ENCODE data around the gene ICE2.

Gene ICE2

DNA sequence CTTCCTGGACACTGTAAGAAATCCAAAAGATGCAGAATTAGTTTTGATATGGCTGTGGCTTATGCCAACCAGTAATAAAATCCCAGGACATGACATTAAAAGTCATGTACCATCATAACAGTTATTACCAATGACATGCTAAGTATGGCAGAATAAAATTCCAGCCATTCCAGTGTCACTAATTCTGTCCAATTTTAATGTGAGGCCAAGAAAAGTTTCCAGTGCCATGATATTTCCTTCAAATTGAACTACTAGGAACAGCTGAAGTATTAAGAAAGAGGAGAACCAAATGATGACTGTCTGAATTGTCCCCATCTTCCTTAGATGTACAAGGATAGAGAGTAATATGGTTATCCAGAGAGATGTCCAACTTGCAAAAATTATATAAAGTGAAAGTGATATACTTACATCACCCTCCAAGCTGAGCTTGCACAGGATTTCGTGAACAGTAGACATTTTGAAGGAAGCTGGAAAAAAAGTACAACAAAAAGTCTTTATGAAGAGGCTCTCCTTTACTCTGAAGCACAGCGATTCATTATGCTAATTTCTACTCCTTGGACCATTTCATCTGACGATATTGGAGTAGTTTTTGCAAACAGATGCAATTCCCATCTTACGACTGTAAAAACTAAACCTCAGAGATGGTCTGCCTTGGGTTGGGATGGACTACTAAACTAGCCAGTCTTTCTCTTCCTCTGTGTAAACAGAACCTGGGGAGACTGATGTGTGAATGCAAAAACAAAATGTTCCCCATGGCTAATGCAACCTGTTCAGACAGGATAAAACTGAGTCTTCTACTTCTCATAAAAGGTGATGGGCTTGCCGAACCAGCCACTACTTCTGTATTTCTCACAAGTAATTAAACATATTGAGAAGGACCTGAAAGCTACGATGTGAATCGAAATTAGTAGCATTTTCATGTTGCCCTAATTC lies 93.1 kb downstream of the ICE2 start:
- DNase-seq: no peak

DNA sequence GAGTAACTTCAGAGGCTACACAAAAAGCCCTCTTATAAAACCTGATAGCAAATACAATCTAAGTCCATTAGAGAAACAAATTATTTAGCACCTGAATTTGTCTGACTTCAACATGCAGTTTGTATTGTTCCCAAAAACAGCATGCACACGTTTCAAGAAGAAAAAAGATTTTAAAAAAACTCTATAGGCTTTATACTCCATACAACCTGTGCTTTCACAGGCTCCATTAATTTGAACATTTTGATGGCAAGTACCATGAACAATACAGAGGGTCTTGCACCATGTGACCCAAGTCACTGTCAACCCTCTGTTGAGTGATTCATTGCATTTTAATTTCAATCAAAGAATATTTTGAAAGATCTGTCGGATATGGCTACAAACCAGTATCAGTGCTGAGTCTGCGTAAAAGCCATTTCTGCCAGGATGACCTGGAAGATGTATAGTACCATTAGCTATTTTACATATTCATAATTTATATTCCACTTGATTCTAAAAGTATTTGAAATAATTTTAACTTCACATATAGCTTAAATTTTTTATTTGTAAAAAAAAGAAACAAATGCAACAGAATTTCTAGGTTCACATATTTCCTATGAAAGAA lies 94.3 kb downstream of the ICE2 start:
- DNase-seq: no peak

DNA sequence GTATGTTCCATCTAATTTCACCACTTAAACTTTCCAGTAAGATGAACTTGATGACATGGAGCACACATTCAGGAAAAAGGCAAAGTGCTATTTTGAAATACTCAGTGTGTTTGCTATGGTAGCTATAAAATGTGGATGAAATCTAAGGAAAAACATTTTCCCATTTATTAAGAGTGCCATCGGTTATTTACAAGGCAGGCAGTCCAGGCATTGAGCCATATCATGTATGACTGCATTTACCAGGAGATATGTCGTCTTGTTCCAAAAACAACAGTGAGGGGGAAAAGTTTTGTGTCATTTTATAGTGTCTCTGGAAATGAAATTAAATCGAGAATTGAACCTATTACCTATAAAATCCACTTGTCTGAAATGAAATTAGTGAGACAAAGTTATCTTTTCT lies 94.9 kb downstream of the ICE2 start:
- no peak for DNase-seq

DNA sequence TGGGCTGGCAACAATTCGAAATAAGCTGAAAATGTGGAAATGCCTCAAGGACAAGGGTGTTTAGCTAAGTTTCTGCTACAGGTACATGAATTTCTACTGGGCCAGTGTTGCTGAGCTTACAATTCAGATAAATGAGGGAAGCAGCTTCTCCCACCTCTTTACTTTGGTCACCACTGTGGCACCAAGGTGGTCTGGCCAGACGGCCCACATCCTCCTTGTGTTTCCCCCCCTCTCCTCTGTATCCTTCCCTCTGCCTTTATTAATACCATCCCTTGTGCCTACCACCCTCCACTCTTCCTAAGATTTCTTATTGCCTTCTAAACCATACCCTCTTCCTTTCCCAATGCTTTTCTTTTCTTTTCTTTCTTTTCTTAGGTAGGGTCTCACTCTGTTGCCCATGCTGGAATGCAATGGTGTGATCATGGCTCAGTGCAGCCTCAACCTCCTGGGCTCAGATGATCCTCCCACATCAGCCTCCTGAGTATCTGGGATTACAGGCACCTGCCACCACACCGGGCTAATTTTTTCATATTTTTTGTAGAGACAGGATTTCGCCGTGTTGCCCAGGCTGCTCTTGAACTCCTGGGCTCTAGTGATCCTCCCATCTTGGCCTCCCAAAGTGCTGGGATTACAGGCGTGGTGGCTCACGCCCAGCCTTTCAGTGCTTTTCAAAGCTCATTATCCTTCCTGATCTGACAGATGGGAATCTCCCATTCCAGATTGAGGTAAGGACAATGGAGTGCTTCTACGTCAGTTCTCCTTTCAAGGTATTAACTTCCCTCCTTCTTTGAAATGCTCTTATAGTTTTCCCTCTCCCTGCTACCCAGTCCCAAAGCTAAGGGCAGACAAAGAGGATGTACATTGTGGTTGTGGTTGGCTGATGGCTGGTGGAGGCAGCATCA lies 95.9 kb downstream of the ICE2 start:
- no peak for DNase-seq

DNA sequence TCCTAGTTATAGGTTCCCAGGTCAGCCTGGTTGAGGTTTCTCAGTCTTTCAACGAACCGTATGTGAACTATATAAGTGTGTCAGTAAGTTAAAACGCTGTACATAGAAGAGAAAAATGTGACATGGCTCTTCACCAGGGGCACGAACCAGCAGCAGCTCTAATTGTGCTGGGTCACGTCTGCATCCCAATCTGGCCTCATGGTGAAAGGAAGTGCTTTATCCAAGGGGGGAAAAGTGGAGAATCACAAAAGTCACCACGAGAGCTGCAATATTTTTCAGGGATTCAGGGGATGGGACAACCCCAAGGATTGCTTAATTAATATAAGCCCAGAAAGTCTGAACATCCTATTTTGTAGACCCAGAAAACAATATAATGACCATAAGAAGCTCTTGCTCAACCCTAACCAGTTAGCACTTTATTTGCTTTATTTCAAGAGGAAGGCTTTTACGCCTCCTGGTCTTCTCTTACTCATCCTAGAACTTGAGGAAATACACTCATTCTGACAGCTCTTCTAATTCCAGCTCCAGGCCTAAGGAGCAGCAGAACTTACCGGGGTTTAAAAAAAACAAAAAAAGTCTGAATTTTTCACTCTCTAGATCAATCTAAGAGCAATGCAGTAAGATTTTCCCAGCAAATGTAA lies 97.7 kb downstream of the ICE2 start:
- DNase-seq: no peak

DNA sequence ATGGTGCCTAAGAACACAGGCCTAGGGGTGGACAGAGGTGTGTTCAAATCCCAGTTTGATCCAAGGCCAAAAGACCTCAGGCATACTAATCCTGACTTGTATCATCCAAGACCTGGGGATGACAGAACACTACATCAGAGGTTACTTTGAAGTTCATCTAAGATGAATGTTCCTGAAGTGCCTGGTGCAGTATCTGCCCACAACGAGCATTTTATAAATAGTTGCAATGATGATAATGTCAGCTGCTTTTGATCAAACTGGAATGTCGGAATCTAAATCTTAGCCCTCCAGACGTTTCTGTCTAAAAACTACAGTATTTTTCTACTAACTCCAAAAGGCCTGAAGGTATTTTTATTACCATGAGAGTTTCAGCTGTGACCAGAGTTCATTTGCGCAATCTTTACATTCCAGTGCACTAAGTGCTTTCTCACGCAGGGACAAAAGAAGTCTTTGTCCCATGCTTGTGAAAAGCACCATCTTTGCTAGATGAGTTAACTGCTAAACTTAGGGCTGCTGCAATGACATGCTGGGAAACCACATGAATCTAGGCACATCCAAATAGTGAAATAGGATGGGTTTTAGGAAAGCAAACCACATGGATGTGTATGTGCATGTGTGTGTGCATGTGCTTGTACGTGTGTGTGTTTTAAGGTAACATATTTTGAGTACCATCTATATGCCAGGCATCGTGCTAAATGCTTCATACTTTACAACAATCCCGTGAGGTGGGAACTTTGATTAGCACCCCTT lies 99.2 kb downstream of the ICE2 start:
- no peak for DNase-seq

DNA sequence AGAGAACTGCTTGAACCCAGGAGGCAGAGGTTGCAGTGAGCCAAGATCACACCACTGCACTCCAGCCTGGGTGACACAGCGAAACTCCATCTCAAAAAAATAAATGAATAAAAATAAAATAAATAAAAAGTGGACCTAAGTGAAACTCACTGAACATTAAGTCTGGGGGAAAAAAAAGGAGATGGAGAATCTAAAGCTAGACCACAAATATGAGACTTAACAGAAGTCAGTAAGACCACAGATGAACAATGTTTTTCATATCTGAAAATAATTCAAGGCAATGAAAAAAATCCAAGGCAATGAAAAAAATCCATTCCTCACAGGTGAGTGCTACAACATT lies 99.8 kb downstream of the ICE2 start:
- DNase-seq: no peak

DNA sequence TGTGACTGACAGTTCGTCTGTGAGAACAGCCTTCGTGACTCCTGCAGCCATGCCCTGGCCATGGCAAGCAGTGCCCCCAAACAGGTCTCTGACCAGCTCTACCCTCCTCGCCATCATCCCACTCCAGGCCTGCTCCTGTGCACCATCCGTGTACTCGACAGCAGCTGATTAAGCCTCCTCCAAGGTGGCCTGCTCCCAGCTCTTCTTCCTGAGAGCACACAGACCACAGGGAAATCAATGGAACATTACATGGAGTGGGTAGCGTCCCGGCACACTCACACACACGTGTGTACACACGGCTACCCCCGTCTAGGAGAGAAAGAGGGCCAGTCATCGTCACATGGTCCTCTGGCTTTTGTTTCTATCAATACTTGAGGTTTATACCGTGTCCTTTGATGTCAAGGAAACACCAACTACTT lies 102.3 kb downstream of the ICE2 start:
- DNase-seq: no peak

DNA sequence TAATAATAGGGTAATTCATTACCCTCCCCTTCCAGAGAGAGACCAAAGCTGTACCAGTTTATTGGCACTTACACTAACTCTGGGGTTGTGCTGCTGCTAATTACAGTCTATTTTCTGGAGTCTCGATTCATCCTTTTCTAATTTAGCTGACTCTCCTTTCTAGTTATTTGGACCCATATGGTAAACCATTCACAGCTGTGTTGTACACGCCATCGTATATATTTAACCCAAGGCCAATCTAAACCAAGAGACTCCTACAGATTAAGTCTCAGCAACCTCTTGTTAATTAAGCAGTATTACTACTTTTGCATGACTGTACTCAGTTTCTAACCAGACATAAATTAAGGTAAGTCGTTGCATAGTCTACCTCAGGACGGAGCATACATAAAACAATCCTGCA lies 103.6 kb downstream of the ICE2 start:
- no peak for DNase-seq

DNA sequence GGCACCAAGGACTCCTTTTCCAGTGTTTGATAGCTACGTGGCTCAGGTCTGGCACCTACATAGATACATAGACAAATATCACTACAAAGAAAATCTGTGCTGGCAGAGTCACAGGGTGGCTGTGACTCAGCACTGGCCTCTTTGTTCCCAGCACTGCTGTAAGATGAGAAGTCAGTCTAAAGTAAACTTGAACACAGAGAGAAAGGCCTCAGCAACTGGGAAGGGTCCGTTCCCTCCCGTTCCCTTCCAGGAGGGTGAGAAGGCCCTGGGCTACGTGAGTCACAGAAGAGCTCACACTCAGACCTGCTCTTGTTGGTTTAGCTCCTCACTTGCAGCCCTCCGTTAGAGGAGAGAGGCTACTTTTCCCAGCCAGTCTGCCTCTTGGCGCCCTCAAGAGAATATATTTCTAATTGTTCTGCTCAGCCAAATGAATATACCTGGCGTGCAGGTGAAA lies 104.3 kb downstream of the ICE2 start:
- no peak for DNase-seq

DNA sequence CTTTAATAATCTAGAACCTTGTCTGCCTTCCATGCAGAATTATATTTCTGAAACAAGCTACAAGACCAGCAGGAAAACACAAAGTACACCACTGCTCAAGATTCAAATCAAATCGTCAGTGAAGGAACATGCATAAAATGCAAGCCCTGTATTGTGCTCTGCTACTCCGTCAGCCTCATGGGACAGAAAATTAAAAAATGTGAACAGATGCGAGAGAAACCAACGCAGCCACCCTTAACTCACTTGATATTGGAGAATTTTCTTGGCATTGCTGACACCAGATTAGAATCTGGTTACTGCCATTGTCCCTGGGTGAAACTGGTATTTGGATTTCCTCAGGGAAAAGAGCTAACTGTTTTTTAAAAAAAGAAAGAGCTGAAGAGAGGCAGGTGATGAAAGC lies 104.7 kb downstream of the ICE2 start:
- no peak for DNase-seq

DNA sequence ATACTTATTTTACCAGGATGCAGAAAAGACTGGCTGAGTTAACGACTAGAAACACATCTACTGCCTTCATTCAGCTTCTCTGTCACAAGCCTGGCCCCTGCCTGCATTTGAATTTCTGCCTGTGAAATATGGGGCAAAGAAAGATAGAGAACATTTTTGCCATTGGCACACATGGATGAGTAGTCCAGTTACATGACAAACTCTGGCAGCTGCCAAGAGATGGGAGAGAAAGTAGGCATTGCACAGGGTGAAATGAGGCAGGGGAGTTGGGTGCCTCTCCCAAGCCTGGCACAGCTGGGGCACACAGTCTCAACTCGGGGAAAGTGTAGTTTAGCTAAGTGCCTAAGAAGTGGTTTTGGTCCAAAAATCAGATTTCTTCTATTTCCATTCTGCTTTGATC lies 105.2 kb downstream of the ICE2 start:
- DNase-seq: no peak

DNA sequence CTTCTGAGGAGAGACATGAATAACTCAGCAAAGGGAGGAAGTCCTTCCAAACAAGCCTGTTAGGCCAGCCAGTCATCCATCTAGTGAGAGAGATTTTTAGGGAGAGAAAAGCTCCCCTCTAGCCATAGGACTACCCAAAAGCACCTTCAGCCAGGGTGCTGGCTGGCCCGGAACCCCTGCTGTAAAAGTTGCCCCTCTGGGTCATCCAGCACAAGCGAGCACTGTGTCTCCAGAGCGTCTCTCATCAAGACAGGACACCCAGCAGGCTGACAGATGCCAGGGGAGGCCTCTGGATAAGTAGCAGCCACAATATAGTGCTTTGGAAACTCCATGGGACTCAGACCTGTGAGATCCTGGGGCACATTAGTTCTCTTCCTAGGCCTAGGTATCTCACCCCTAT lies 105.6 kb downstream of the ICE2 start:
- no peak for DNase-seq

DNA sequence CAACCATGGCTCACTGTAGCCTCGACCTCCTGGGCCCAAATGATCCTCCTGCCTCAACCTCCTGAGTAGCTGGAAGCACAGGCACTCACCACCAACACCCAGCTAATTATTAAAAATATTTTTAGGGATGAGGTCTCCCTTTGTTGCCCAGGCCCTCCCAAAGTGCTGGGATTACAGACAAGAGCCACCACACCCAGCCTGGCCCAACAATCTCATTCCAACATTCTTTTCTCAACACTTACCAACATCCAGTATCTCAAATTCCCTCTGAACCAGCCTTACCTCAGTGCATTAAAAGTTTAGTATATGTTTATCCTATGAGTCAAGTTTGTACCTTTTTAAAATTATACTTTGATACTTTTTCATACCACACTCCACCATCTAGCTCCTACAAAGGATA lies 106.2 kb downstream of the ICE2 start:
- DNase-seq: no peak

DNA sequence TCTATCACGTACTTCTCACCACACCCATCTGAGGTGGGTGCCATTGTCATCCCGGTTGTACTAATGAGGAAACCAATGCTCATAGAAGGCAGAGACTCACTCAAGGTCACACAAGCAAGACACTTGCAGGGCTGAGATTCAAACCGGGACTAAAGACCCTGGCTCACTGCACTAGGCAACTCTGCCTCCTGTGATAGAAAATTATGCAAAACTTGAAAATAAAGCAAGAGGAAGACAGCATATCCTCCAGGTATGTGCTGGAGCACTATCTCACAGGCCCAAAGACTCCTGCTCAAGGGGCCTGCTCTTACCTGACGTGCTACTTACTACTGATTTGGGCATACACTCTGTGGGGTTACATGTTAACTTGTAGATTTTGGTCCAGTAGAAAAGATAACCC lies 106.7 kb downstream of the ICE2 start:
- DNase-seq: no peak

DNA sequence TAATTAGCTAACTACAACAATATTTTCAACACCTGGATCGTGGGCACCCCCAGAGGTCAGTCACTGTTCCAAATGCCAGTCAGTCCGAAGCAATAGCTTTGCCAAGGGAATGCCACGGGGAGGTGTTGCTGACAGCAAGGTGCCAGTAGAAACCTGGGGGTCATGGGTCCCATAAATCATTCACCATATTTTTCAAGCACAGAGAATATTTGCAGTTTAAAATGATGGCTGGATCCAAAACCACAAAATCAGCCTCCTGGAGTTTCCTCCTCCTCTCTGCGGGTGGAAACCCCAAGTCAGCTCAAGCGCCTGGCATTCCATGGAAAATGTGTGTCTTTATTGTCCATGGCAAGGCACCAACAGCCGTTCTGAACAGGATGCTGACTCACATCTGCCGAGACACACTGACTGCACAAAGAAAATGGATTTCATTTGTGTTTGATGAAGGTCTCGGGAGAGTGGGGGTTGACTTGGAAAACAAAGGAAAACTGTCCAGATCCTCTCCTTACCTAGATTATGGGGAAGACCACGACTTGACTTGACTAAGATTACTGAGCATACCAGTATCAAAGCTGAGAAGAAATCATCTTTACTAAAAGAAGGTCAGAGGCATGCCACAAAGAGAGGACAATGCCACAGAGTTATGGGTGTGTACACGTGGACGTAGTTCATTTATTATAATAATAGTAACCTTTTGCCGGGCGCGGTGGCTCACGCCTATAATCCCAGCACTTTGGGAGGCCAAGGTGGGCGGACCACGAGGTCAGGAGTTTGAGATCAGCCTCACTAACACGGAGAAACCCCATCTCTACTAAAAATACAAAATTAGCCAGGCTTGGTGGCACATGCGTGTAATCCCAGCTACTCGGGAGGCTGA lies 107.5 kb downstream of the ICE2 start:
- DNase-seq: peak; percentile 42

DNA sequence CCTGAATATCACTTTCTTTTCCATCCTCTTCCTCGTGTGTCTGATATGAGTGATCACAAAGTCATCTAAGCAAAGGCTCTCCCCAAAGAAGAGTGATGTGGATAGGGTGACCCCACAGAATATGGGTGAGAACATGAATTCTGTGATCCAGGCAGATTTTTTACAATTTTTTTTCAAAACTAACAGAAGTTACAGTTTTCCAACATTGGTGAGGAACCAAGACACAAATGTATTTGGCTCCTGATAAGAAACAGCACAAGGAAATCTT lies 108.1 kb downstream of the ICE2 start:
- DNase-seq: no peak

DNA sequence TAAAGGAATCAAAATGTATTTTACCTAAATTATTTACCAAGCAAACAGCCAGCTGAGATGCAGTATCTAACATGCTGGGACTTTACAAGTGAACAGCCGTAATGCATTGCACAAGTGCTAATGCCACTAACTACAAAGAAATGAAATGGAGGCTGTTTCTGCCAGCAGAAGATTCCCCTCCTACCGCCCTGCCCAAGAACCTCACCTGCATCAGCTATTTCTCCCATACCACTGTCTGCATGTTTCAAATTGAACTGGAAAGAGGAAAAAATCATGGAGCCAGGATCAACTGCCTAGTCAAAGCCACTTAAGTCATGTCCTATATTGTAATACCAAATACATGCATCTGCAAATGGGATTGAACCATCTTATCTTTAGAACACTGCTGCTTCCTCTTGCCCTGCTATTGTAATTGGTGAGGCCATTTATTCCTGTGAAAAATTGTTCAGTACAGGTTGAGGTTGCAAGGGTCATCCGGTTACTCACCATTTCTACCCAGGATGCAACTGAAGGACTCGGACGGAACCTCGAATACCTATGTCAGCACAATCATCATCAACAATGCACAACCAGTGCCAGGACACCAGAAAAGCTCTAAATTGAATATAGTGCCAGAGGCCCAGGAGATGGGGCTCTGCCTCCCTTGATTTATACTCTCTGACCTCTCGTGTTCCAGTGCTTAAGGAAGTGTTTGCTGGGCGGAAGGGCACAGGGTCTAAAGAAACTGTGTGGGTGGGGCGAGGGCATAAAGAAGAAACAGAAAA lies 108.7 kb downstream of the ICE2 start:
- no peak for DNase-seq

DNA sequence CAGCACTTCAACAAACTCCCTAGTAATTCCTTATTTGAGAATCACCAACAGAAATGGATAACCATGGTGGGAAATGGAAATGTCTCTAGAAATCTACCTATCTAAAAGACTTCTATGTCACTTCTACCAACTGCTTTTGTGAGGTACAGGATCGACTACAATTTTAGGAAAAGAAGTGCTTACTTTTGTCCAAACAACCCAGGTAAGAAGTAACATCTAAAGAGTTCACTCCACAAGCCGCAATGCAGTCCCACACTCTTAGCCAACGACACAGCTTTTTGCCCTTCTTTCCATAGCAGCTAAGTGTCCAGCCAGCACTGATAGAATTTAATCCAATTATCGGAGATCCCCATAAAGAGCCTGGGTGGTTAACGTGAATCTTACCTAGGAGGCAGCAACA lies 109.2 kb downstream of the ICE2 start:
- no peak for DNase-seq

Data from activated naive CD4-positive, alpha-beta T cell treated with Interleukin-2 at 50 U/mL for 16 hours (primary cell).